GM19324 (cell line): ENCODE data around the gene KHDRBS2.

ENCODE experiments used
- ATAC-seq: cut with Tn5 transposase; IDR thresholded peaks from one replicate; pipeline ENCODE4 v1.9.1; 2021; ENCODE audit warnings: mild to moderate bottlenecking, moderate library complexity; ENCODE audit not compliant: unreplicated experiment, low FRiP score

The KHDRBS2 gene

GRCh38 chr6:62285612-62286469 lies at the start of gene KHDRBS2:
Gene KHDRBS2 (minus strand): TSS chr6:62286225.
- ATAC-seq, result peak; percentile 100

- ATAC-seq, result no peak
These were observed 42.6 kb upstream of the KHDRBS2 start for GRCh38 chr6:62328607-62329006.

GRCh38 chr6:62324834-62325233 lies 38.8 kb upstream of the KHDRBS2 start:
- ATAC-seq, result no peak

- ATAC-seq, result no peak
These were observed 37.9 kb upstream of the KHDRBS2 start for GRCh38 chr6:62323818-62324431.

GRCh38 chr6:62298745-62299392 lies 12.8 kb upstream of the KHDRBS2 start:
- ATAC-seq, result peak; percentile 91

- no peak for ATAC-seq
These were observed 10.5 kb upstream of the KHDRBS2 start for GRCh38 chr6:62296541-62296940.

GRCh38 chr6:62288974-62289373 lies 2.9 kb upstream of the KHDRBS2 start:
- ATAC-seq, result no peak

GRCh38 chr6:62288562-62288961 lies 2.5 kb upstream of the KHDRBS2 start:
- no peak for ATAC-seq

- peak; percentile 0 for ATAC-seq
These were observed 432 bp upstream of the KHDRBS2 start for GRCh38 chr6:62286470-62286843.

GRCh38 chr6:62284725-62285124 lies 1.3 kb downstream of the KHDRBS2 start:
- no peak for ATAC-seq

GRCh38 chr6:62283796-62284411 lies 2.1 kb downstream of the KHDRBS2 start:
- no peak for ATAC-seq

GRCh38 chr6:62283365-62283764 lies 2.7 kb downstream of the KHDRBS2 start:
- no peak for ATAC-seq

GRCh38 chr6:62280099-62280498 lies 5.9 kb downstream of the KHDRBS2 start:
- ATAC-seq, result no peak

- no peak for ATAC-seq
These were observed 13.9 kb downstream of the KHDRBS2 start for GRCh38 chr6:62272114-62272513.

- ATAC-seq, result no peak
These were observed 20.0 kb downstream of the KHDRBS2 start for GRCh38 chr6:62265906-62266525.

- ATAC-seq, result no peak
These were observed 23.7 kb downstream of the KHDRBS2 start for GRCh38 chr6:62262283-62262682.

GRCh38 chr6:62246087-62246486 lies 39.9 kb downstream of the KHDRBS2 start:
- no peak for ATAC-seq

GRCh38 chr6:62236784-62237183 lies 49.2 kb downstream of the KHDRBS2 start:
- ATAC-seq, result no peak

- ATAC-seq, result no peak
These were observed 56.8 kb downstream of the KHDRBS2 start for GRCh38 chr6:62229231-62229630.

- ATAC-seq, result no peak
These were observed 68.2 kb downstream of the KHDRBS2 start for GRCh38 chr6:62217866-62218265.

GRCh38 chr6:62202078-62202477 lies 83.9 kb downstream of the KHDRBS2 start:
- ATAC-seq, result no peak
